GM18909 (cell line): Measurements from ENCODE around the gene FER.

Experiments
- ATAC-seq: cut with Tn5 transposase; IDR thresholded peaks from one replicate; pipeline ENCODE4 v1.9.1; 2021; ENCODE audit warnings: mild to moderate bottlenecking; ENCODE audit not compliant: unreplicated experiment, poor library complexity

FER gene

GRCh38 chr5:109161914-109162683, 414.4 kb downstream of the FER start:
- peak; percentile 79 for ATAC-seq

- no peak for ATAC-seq
These were observed 415.6 kb downstream of the FER start for GRCh38 chr5:109163336-109163735.

- peak; percentile 42 for ATAC-seq
These were observed 416.3 kb downstream of the FER start for GRCh38 chr5:109164001-109164400.

- no peak for ATAC-seq
These were observed 419.9 kb downstream of the FER start for GRCh38 chr5:109167586-109167985.

- ATAC-seq = no peak
These were observed 420.5 kb downstream of the FER start for GRCh38 chr5:109168151-109168550.

GRCh38 chr5:109170629-109171350, 423.1 kb downstream of the FER start:
- ATAC-seq = no peak

- peak; percentile 74 for ATAC-seq
These were observed 423.9 kb downstream of the FER start for GRCh38 chr5:109171437-109172073.

- no peak for ATAC-seq
These were observed 425.5 kb downstream of the FER start for GRCh38 chr5:109173036-109173794.

GRCh38 chr5:109177227-109177626, 429.5 kb downstream of the FER start:
- no peak for ATAC-seq

GRCh38 chr5:109177782-109178181, 430.1 kb downstream of the FER start:
- no peak for ATAC-seq

GRCh38 chr5:109180668-109181067, 433.0 kb downstream of the FER start:
- no peak for ATAC-seq

- no peak for ATAC-seq
These were observed 439.1 kb downstream of the FER start for GRCh38 chr5:109186759-109187158.

GRCh38 chr5:109191153-109191558, 443.5 kb downstream of the FER start:
- ATAC-seq = peak; percentile 68

GRCh38 chr5:109192027-109192426, 444.3 kb downstream of the FER start:
- ATAC-seq = no peak

GRCh38 chr5:109192555-109193281, 445.0 kb downstream of the FER start:
- no peak for ATAC-seq

GRCh38 chr5:109195667-109196066, 448.0 kb downstream of the FER start:
- ATAC-seq = no peak

- no peak for ATAC-seq
These were observed 448.6 kb downstream of the FER start for GRCh38 chr5:109196087-109196822.

- no peak for ATAC-seq
These were observed 449.1 kb downstream of the FER start for GRCh38 chr5:109196823-109197160.

GRCh38 chr5:109199289-109199688, 451.6 kb downstream of the FER start:
- no peak for ATAC-seq
